ENCODE measurements around the gene PRKCG.
A peak's percentile ranks its signal among the peaks of the same experiment; 100 is the strongest.

The PRKCG gene

DNA sequence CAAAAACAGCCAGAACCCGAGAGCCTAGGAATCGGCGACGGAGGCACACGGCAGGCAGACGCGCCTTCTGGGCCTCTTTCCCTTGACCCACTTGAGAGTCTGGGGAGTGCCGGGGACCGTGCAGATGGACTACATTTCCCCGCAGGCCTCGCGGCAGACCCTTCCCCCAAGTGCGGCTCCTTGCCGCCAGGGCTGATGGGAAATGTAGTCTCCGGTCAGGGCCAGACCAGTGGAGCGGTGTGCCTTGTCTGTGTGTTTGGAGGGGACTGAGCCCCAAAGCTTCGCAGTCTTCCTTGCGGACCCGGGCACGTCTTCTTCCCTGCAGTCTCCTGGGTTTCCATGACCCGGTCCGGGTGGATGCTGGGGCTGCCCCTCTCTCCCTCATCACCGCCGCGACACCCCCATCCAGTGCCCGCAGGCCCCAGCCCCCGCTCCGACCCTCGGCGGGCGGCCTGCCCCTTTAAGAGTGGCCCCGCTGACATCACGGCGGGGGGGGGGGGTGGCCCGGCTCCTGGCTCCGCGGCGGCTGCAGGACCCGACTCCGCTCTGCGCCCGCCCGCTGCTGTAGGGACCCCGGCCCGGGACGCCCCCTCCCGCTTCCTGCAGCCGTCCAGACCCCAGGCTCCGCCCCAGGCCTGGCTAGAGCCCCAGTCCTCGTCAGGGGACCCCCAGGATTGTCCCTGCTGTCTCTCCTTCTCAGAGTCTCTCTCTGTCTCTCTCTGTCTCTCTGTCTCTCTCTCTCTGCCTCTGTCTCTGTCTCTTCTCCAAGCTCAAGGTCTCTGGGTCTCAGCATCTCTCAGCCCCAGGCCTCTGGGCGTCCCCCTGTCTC, 26.3 kb downstream of the PRKCG start:
- no peak overlapping the region for H3K27ac ChIP-seq
- TF ChIP-seq ZFX (IDR thresholded peaks at IDR 0.05), result no peak
- TF ChIP-seq, protein P1, sequence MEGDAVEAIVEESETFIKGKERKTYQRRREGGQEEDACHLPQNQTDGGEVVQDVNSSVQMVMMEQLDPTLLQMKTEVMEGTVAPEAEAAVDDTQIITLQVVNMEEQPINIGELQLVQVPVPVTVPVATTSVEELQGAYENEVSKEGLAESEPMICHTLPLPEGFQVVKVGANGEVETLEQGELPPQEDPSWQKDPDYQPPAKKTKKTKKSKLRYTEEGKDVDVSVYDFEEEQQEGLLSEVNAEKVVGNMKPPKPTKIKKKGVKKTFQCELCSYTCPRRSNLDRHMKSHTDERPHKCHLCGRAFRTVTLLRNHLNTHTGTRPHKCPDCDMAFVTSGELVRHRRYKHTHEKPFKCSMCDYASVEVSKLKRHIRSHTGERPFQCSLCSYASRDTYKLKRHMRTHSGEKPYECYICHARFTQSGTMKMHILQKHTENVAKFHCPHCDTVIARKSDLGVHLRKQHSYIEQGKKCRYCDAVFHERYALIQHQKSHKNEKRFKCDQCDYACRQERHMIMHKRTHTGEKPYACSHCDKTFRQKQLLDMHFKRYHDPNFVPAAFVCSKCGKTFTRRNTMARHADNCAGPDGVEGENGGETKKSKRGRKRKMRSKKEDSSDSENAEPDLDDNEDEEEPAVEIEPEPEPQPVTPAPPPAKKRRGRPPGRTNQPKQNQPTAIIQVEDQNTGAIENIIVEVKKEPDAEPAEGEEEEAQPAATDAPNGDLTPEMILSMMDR (conservative IDR thresholded peaks at IDR 0.05), result no peak

DNA sequence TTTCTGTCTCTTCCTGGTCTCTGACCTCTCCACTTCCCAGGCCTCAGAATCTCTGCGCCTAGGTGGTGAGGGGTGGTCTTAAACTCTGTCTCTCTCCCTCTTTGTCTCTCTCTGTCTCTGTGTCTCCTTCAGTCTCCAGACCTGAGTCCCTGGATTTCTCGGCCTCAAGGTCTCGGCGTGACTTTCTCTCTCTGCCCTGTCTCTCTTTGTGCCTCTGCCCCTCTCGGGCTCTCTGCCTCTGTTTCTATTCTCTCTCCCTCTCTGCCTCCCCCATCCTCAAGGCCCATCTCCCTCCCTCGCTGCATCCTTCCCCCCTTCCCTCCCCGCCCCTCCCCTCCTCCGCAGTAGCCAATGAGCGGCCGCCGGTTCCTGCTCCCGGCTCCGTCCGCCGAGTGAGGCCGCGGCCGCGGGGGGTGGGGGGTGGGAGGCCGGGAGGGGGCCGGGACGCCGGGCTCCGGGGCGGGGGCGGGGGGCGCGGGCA, 27.0 kb downstream of the PRKCG start, which contains the start of gene CACNG7:
CACNG7 (plus strand) TSS at position 344 of the 481 bp plus-strand sequence. CDS start 3,554 bp downstream, outside the sequence.
- TF ChIP-seq, protein P1 (conservative IDR thresholded peaks at IDR 0.05), result no peak
- TF ChIP-seq ZFX (IDR thresholded peaks at IDR 0.05), result no peak
- H3K27ac ChIP-seq, result no peak within 1 kb of the TSS

- no peak overlapping the region for H3K27ac ChIP-seq
- TF ChIP-seq, protein P1 (conservative IDR thresholded peaks at IDR 0.05), result no peak
These were observed 27.6 kb downstream of the PRKCG start for GRCh38 chr19:53909471-53910169.

- no peak overlapping the region for H3K27ac ChIP-seq
- TF ChIP-seq, protein P1 (conservative IDR thresholded peaks at IDR 0.05), result no peak
- TF ChIP-seq ZFX (IDR thresholded peaks at IDR 0.05), result no peak
These were observed 28.1 kb downstream of the PRKCG start for GRCh38 chr19:53910170-53910518.

DNA sequence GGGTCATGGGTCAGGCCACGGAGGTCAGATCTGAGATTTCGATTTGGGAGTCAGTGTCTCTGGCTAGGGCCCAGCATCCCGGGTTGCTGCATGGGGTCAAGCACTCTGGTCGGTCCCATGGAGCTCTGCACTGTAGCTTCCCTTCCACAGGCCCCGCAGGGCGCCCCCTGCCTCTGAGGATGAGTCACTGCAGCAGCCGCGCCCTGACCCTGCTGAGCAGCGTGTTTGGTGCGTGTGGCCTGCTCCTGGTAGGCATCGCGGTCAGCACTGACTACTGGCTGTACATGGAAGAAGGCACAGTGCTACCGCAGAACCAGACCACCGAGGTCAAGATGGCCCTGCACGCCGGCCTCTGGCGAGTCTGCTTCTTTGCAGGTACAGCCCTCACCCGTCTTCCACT, 30.7 kb downstream of the PRKCG start:
- TF ChIP-seq, protein P1 (conservative IDR thresholded peaks at IDR 0.05), result peak; percentile 49
- no peak for TF ChIP-seq ZFX (IDR thresholded peaks at IDR 0.05)
- H3K27ac ChIP-seq, result no peak overlapping the region

DNA sequence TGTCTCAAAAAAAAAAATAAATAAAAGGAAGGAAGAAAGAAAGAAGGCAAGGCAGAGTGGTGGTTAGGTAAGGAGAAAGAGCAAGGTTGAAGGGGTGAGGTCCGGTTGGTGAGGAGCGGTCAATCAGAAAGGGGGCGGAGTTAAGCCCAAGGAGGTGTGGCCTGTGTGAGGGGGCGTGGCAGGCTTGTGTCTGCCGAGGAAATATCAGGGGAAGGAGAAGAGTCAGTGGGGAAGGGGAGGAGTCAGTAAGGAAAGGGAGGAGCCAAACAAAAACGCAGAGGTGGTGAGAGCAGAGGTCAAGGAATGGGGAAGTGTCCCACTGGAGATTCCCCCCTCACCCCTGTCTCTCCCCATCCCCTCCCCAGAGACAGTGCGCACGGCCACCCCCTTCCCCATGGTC, 33.0 kb downstream of the PRKCG start:
- TF ChIP-seq, protein P1 (conservative IDR thresholded peaks at IDR 0.05), result no peak
- no peak for TF ChIP-seq ZFX (IDR thresholded peaks at IDR 0.05)
- H3K27ac ChIP-seq, result no peak overlapping the region

DNA sequence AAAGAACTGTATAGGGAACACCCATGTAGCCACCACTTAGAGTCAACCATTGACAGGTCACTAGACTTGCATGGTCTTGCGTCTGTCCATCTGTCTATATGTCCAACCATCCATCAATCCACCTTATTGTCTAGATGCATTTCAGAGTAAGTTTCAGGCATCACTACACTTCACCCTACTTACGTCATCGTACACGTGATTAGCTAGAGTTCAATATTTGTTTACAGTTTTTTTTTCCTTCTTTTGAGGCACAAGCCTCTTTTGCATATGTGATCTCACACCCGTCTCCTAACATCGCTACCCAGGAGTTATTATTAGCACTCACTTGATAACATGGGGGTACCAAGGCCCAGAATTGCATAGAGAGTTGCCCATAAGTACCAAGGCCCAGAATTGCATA, 34.0 kb downstream of the PRKCG start:
- TF ChIP-seq, protein P1 (conservative IDR thresholded peaks at IDR 0.05), result no peak
- no peak for TF ChIP-seq ZFX (IDR thresholded peaks at IDR 0.05)
- H3K27ac ChIP-seq, result no peak overlapping the region
